IPS-18a (cell line): ENCODE data around the gene SIM1.

Experiments used
- H3K27ac ChIP-seq: one replicate; pipeline ENCODE4 v1.5.1; 2013; ENCODE audit warnings: low read length
- H3K27me3 ChIP-seq: one replicate; pipeline ENCODE4 v1.6.1; 2013; ENCODE audit warnings: mild to moderate bottlenecking, low read length; ENCODE audit not compliant: control insufficient read depth, insufficient read depth
- H3K36me3 ChIP-seq: one replicate; pipeline ENCODE4 v1.6.1; 2013; ENCODE audit warnings: low read depth, low read length; ENCODE audit not compliant: control insufficient read depth
- H3K4me1 ChIP-seq: one replicate; pipeline ENCODE4 v1.6.1; 2013; ENCODE audit warnings: low read depth, low read length; ENCODE audit not compliant: control insufficient read depth
- H3K4me3 ChIP-seq: one replicate; pipeline ENCODE4 v1.5.1; 2013; ENCODE audit warnings: low read length
- H3K9ac ChIP-seq: one replicate; pipeline ENCODE4 v1.6.1; 2013; ENCODE audit warnings: mild to moderate bottlenecking, low read length, moderate library complexity
- H3K9me3 ChIP-seq: one replicate; pipeline ENCODE4 v1.6.1; 2013; ENCODE audit warnings: low read depth, low read length; ENCODE audit not compliant: control insufficient read depth

The SIM1 gene

DNA sequence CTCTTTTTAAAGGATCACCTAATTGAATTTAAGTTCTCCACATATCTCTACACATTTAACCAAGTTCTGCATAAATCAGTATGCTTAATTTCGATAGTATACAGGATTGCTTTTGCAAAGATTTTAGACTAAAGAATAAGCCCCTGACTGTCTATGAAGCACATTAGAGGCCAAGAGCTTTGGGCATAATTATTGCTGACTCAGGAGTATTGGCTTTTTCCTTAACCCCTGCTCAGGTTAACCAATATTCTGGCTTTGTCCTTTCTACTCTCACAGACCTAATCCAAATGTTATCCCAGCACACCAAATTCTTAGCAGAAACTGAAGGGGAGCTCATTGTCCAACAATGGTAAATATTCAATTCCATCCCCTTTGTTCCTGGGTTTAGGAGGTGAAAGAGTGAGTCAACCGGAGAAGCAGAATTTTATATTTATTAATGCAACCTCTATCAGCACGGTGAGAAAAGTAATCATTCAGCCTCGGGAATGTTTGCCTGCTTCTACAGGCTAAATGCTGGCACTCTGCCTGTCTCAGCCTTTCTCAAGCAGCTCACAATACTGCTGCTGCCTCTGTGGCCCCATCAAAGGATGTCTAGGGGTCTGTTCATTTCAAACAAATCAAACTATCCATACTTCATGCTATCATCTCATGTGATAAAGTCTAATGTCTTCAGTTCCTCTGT, 125.0 kb downstream of the SIM1 start:
- Histone ChIP-seq H3K36me3 (no peaks in the 10 kb centered on the region), H3K4me3 (no peak overlapping the region), H3K9ac (no peak overlapping the region), H3K27ac (no peak overlapping the region), H3K9me3 (no peaks in the 10 kb centered on the region), H3K4me1 (no peaks in the 10 kb centered on the region), H3K27me3 (no peaks in the 10 kb centered on the region)

DNA sequence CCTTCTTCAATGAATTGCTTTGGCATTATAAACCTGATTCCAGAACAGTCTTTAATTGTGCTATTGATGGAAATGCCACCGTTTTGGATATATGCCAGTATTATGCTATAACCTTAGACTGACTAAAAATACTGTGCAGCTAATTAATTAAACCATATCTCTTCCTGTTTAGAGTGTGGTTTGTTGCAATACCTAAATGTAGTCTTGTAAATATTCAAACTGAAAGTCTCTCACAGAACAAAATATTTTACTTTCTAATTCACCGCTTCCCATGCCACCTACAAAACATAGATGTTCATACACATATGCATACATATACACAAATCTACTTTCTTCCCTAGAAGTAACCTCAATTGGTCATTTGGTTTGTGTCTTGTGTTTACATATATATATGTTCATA, 126.6 kb downstream of the SIM1 start:
- H3K9ac ChIP-seq = no peak overlapping the region
- no peaks in the 10 kb centered on the region for H3K36me3 ChIP-seq
- no peaks in the 10 kb centered on the region for H3K9me3 ChIP-seq
- no peak overlapping the region for H3K27ac ChIP-seq
- H3K27me3 ChIP-seq = no peaks in the 10 kb centered on the region
- H3K4me3 ChIP-seq = no peak overlapping the region
- H3K4me1 ChIP-seq = no peaks in the 10 kb centered on the region

DNA sequence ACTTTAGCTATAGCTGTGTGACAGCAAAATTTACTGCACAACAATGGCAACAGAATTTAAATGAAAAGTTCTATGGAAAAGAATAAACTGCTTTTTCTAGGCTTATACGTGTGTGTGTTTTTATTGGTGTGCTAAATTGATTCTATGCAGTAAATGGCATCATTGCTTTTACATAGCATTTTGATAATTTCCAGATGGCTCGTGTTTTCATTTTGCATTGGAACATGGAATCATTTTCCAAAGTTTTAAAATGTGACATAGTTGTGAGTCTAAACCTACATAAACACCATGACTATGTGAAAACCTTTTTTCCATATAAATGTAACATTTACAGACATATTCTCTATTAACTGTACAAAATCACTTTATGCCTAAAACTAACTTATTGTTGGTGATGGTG, 127.8 kb downstream of the SIM1 start:
- no peak overlapping the region for H3K4me3 ChIP-seq

DNA sequence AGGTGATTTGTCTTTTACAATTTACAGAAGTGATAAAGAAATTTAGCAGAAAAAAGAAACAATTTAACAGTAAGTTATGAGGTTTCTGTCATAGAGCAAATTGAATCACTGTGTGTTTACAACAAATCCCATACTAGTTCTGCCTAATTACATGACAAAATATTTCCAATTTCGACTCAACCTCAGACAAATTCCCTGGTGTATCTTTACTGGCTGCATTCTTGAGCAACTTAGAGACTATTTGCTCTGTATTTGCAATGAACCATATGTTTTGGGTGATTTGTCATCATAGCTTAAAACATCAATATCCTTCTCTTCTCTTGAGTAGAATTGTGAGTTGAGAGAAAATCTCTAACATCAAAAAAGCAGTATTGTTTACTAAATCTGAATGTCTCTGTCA, 128.7 kb downstream of the SIM1 start:
- no peaks in the 10 kb centered on the region for H3K36me3 ChIP-seq
- H3K27ac ChIP-seq = no peak overlapping the region
- no peak overlapping the region for H3K4me3 ChIP-seq
- no peak overlapping the region for H3K9ac ChIP-seq
- no peaks in the 10 kb centered on the region for H3K27me3 ChIP-seq
- no peaks in the 10 kb centered on the region for H3K9me3 ChIP-seq
- H3K4me1 ChIP-seq = no peaks in the 10 kb centered on the region

More for the DNA sequence above, 127.8 kb downstream of the SIM1 start:
- no peaks in the 10 kb centered on the region for H3K9me3 ChIP-seq
- no peak overlapping the region for H3K27ac ChIP-seq
- H3K9ac ChIP-seq = no peak overlapping the region
- no peaks in the 10 kb centered on the region for H3K36me3 ChIP-seq
- H3K4me1 ChIP-seq = no peaks in the 10 kb centered on the region
- H3K27me3 ChIP-seq = no peaks in the 10 kb centered on the region
